Lung (tissue), 12 donors: Measurements from ENCODE around the gene SLC6A20. TPM values are rescaled to one million over a fixed set of nuclear protein-coding genes. Genes with fewer than 3 reads are reported as not detected.
A peak's percentile ranks its signal among the peaks of the same experiment; 100 is the strongest.

Experiments used
- ATAC-seq: fragments of 200-7000 bp; cut with Tn5 transposase; one replicate; pipeline ENCODE4 v1.9.1; 2020; ENCODE audit warnings: moderate number of reproducible peaks; ENCODE audit not compliant: insufficient read depth, low FRiP score
- DNase-seq, 3 donors: peaks; one replicate each; pipeline ENCODE4 v3.0.0-alpha.2; 2013 to 2017
- H3K27ac ChIP-seq, 2 donors: one replicate each; pipeline ENCODE4 v1.5.1; 2013; ENCODE audit warnings: mild to moderate bottlenecking in 2 of 2, moderate library complexity in 2 of 2, control low read depth in 1 of 2, inconsistent platforms in 1 of 2, low read depth in 1 of 2, low read length in 1 of 2
- H3K27me3 ChIP-seq, 3 donors: one replicate each; pipeline ENCODE4 v1.5.1; 2013; ENCODE audit warnings: low read length in 2 of 3; ENCODE audit not compliant: control insufficient read depth in 3 of 3, insufficient read depth in 3 of 3
- H3K36me3 ChIP-seq, 4 donors: one replicate each; pipeline ENCODE4 v1.5.1; 2013; ENCODE audit warnings: low read length in 4 of 4, mild to moderate bottlenecking in 1 of 4, moderate library complexity in 1 of 4; ENCODE audit not compliant: control insufficient read depth in 4 of 4, insufficient read depth in 4 of 4
- H3K4me1 ChIP-seq, 5 donors: one replicate each; pipeline ENCODE4 v1.5.1; 2013; ENCODE audit warnings: low read length in 5 of 5, mild to moderate bottlenecking in 2 of 5, moderate library complexity in 1 of 5; ENCODE audit not compliant: control insufficient read depth in 5 of 5, insufficient read depth in 5 of 5
- H3K4me3 ChIP-seq: one replicate; pipeline ENCODE4 v1.5.1; 2013; ENCODE audit warnings: mild to moderate bottlenecking, control low read depth, moderate library complexity
- H3K9ac ChIP-seq, 2 donors: one replicate each; pipeline ENCODE4 v1.5.1; 2013; ENCODE audit warnings: low read length in 2 of 2, control low read depth in 1 of 2; ENCODE audit not compliant: insufficient read depth in 1 of 2
- H3K9me3 ChIP-seq, 4 donors: one replicate each; pipeline ENCODE4 v1.5.1; 2013; ENCODE audit warnings: low read length in 3 of 4, mild to moderate bottlenecking in 1 of 4, moderate library complexity in 1 of 4; ENCODE audit not compliant: control insufficient read depth in 4 of 4, insufficient read depth in 3 of 4
- WGBS, 2 donors: extraction: QIAGEN DNeasy Blood & Tissue Kit; methylation state at CpG; one replicate each; pipeline ENCODE4 v1.1.7; 2013; 5-methylcytosine and 5-hydroxymethylcytosine counted together
- polyA plus RNA-seq, 2 donors: library from polyadenylated mRNA; stranded (reverse); fragments of 200-250 nt; gene quantifications; one replicate each; pipeline ENCODE4 v1.2.1, GENCODE V29; 2013
- total RNA-seq, 2 donors: library from RNA; depleted of rRNA in 1 of 2; stranded (reverse); fragments of >200 nt in 1 of 2; gene quantifications; one replicate each; pipeline ENCODE4 v1.2.1, GENCODE V29; 2014 to 2021
- TF ChIP-seq, protein P1 (sequence below): IDR thresholded peaks from 2 replicates; pipeline ENCODE4 v1.5.1; 2012; ENCODE audit warnings: mild to moderate bottlenecking; ENCODE audit errors: control extremely low read depth, extremely low read depth
- donor health status: control.
- donor health status: control.
- donor health status: Bipolar disorder and iron deficiency.
- donor health status: healthy.
- donor health status: DM: yes; HTN: yes; CAD: no.

Gene SLC6A20
- total and polyA plus RNA-seq, 4 donors: 0.28 to 10.2 (median 1.8) TPM

DNA sequence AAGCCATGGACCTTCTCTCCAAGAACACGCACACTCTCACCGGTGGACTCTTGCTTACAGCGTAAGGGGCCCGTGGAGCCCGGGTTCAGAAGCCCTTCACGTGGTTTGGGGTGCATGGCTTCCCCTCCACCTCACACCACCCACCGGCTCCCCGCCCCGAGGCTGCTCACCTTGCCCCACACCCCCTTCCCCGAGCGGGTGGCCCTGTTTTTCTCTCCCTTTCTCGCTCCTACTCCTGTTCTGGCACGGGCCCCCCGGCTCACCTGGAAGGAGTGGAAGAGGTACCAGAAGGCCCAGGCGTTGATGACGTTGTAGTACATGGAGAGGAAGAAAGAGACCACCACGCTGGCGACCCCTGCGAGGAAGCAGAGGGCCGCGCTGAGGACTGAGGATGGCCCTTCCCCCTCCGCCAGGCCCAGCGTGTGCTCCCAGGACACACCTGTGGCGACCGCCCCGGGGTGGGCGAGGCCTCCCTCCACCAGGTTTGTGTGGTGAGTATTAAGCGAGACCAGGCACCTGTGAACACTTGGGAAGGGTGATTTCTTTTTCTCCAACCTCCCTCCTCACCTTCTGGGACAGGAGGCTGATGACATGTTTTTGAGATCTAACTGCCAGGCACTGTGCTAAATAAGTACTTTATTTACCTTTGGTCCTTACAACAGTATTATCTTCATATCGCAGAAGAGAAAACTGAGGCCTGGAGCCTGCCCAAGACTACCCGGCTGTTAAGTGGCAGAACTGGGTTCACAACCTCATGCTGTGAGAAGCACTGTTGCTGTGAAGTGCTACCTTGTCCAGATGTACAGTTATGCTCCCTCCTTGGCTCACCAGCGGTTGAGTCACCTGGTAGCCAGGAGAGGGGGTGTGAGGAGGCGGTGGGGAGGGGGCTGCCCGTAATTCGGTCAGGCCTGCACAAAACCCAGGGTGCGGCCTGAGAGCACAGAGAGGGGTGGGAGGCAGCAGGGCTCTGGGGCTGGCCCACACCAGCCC is 16.3 kb downstream of the SLC6A20 start:
- Histone ChIP-seq H3K9ac (no peak overlapping the region), H3K9me3 (peaks cover 0 to 3% (median 0%) of the 10 kb centered on the region in 4 donors), H3K27me3 (no peaks in the 10 kb centered on the region), H3K36me3 (no peaks in the 10 kb centered on the region), H3K4me1 (peaks cover 0 to 14% (median 4%) of the 10 kb centered on the region in 5 donors), H3K4me3 (no peak overlapping the region), H3K27ac (no peak overlapping the region)
- ATAC-seq (peak; percentile 15), DNase-seq (peak in 1 of 3 donors; percentile 44)
- 84 to 90% methylated on average over 35 of the region's 35 CpGs for WGBS, 2 donors
- TF ChIP-seq, protein P1, sequence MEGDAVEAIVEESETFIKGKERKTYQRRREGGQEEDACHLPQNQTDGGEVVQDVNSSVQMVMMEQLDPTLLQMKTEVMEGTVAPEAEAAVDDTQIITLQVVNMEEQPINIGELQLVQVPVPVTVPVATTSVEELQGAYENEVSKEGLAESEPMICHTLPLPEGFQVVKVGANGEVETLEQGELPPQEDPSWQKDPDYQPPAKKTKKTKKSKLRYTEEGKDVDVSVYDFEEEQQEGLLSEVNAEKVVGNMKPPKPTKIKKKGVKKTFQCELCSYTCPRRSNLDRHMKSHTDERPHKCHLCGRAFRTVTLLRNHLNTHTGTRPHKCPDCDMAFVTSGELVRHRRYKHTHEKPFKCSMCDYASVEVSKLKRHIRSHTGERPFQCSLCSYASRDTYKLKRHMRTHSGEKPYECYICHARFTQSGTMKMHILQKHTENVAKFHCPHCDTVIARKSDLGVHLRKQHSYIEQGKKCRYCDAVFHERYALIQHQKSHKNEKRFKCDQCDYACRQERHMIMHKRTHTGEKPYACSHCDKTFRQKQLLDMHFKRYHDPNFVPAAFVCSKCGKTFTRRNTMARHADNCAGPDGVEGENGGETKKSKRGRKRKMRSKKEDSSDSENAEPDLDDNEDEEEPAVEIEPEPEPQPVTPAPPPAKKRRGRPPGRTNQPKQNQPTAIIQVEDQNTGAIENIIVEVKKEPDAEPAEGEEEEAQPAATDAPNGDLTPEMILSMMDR: no peak

DNA sequence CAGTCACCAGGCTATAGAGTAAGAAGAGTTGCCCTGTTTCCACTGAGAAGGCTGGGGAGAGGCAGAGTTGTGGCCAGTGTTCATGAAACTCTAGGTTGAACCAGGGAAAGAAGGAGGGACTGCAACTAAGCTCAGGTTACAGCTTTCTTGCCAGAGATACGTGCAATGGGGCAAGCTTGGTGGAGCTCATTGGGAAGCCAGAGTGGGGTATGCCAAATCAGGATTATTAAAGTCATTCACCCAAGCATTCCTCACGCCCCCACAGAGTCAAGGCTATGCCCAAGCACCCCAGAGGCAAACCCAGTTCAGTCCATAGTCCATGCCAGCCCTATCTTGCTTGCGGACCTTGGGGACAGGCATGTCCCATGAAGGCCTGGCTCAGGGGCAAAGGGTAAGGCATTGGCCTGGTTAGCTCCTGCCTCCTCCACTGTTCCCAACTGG is 17.6 kb downstream of the SLC6A20 start:
- 73 to 87% methylated on average over 3 of the region's 3 CpGs for WGBS, 2 donors
- no peak for ATAC-seq
- TF ChIP-seq, protein P1: no peak

DNA sequence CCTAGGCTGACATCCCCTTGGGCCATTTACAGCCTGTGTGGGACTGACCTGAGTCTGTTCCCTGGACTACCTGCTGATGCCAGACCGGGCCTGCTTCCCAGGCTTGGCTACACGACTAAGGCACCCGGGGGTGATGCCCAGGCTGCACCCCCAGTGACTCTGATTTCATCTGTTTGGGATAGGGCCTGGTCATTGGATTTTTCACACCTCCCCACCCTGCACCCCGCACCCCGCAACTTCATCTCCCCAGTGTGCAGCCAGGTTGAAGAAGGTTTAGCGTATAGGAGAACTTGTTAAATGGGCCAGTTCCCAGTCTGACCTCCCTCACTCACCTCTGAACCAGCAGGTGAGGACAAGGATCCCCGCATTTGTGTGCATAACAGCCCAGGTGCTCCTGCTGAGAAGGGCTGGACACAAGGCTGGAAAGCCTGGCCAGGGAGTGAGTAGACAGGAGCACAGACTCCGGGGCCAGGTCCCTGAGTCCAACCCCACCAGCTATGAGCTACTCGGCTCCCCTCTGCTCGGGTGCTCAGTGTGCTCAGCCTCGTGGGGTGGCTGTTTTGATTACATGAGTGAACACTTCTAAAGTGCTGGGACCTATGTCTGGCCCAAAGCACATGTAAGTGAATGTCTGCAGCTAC is 18.5 kb downstream of the SLC6A20 start:
- H3K4me1 ChIP-seq: peaks cover 0 to 20% (median 4%) of the 10 kb centered on the region in 5 donors
- H3K27ac ChIP-seq: no peak overlapping the region
- H3K36me3 ChIP-seq: no peaks in the 10 kb centered on the region
- no peak overlapping the region for H3K4me3 ChIP-seq
- no peaks in the 10 kb centered on the region for H3K27me3 ChIP-seq
- 90 to 92% methylated on average over 11 of the region's 11 CpGs for WGBS, 2 donors
- ATAC-seq (no peak), DNase-seq (no peak)
- peaks cover 0 to 1% (median 0%) of the 10 kb centered on the region in 4 donors for H3K9me3 ChIP-seq
- TF ChIP-seq, protein P1: no peak
- no peak overlapping the region for H3K9ac ChIP-seq

More for the DNA sequence above, 17.6 kb downstream of the SLC6A20 start:
- H3K36me3 ChIP-seq: no peaks in the 10 kb centered on the region
- no peaks in the 10 kb centered on the region for H3K27me3 ChIP-seq
- peaks cover 0 to 20% (median 4%) of the 10 kb centered on the region in 5 donors for H3K4me1 ChIP-seq
- no peak overlapping the region for H3K4me3 ChIP-seq
- H3K9ac ChIP-seq: no peak overlapping the region
- H3K9me3 ChIP-seq: peaks cover 0 to 1% (median 0%) of the 10 kb centered on the region in 4 donors
- DNase-seq: no peak
- H3K27ac ChIP-seq: no peak overlapping the region
